B cell (primary cell): ENCODE measurements around the gene N4BP3.

Experiments
- EZH2 ChIP-seq: IDR thresholded peaks from 2 replicates; pipeline ENCODE4 v1.6.1; 2012; ENCODE audit warnings: borderline replicate concordance, low read depth, mild to moderate bottlenecking, moderate library complexity, low read length; ENCODE audit not compliant: insufficient read depth, poor library complexity, severe bottlenecking
- TF ChIP-seq, protein P1 (sequence below): fragments of 200-600 bp; IDR thresholded peaks from one replicate; pipeline ENCODE4 v1.8.0; 2022; ENCODE audit warnings: antibody characterized with exemption, mild to moderate bottlenecking

DNA sequence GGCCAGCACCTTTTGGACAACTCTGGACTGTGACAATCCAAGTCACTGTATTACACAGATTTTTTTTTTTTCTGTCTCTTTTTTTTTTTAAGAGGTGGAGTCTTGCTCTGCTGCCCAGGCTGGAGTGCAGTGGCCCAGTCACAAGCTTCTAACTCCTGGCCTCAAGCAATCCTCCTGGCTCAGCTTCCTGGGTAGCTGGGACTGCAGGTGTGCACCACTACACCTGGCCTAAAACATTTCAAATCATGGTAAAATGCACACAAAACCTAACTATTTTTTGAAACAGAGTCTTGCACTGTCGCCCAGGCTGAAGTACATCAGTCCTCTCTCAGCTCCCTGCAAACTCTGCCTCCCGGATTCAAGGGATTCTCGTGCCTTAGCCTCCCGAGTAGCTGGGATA, 7.2 kb upstream of the N4BP3 start:
- TF ChIP-seq, protein P1, sequence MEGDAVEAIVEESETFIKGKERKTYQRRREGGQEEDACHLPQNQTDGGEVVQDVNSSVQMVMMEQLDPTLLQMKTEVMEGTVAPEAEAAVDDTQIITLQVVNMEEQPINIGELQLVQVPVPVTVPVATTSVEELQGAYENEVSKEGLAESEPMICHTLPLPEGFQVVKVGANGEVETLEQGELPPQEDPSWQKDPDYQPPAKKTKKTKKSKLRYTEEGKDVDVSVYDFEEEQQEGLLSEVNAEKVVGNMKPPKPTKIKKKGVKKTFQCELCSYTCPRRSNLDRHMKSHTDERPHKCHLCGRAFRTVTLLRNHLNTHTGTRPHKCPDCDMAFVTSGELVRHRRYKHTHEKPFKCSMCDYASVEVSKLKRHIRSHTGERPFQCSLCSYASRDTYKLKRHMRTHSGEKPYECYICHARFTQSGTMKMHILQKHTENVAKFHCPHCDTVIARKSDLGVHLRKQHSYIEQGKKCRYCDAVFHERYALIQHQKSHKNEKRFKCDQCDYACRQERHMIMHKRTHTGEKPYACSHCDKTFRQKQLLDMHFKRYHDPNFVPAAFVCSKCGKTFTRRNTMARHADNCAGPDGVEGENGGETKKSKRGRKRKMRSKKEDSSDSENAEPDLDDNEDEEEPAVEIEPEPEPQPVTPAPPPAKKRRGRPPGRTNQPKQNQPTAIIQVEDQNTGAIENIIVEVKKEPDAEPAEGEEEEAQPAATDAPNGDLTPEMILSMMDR = no peak
- TF ChIP-seq EZH2 = no peak
